Gastrocnemius medialis (tissue), 4 donors: ENCODE data around the gene LAMTOR3. TPM values are rescaled to one million over a fixed set of nuclear protein-coding genes. Genes with fewer than 3 reads are reported as not detected.

Source experiments
- ATAC-seq, 2 donors: fragments of 150-250 bp; one replicate each; pipeline ENCODE4 v1.9.1; 2016
- DNase-seq, 2 donors: peaks; one replicate each; pipeline ENCODE4 v3.0.0-alpha.2; 2019
- H3K27ac ChIP-seq, 4 donors: fragments of 200-600 bp; sonication (generic); 1 replicate in 1 of 4; 2 replicates in 3 of 4; pipeline ENCODE4 v1.5.1; 2016 to 2018; ENCODE audit warnings: mild to moderate bottlenecking in 2 of 4, moderate library complexity in 1 of 4
- H3K27me3 ChIP-seq, 3 donors: fragments of 200-600 bp; sonication (generic) in 2 of 3; 1 replicate in 1 of 3; 2 replicates in 2 of 3; pipeline versions ENCODE4 v1.5.1 to v1.6.0; 2016 to 2019; ENCODE audit warnings: mild to moderate bottlenecking in 1 of 3, moderate library complexity in 1 of 3
- H3K36me3 ChIP-seq, 2 donors: fragments of 200-600 bp; sonication (generic) in 1 of 2; one replicate each; pipeline ENCODE4 v1.5.1; 2017 to 2018
- H3K4me1 ChIP-seq, 2 donors: fragments of 200-600 bp; sonication (generic) in 1 of 2; one replicate each; pipeline ENCODE4 v1.5.1; 2016 to 2017; ENCODE audit warnings: mild to moderate bottlenecking in 2 of 2
- H3K4me3 ChIP-seq, 4 donors: fragments of 200-600 bp; sonication (generic) in 3 of 4; 1 replicate in 1 of 4; 2 replicates in 3 of 4; pipeline ENCODE4 v1.5.1; 2016 to 2019; ENCODE audit warnings: mild to moderate bottlenecking in 2 of 4
- H3K9me3 ChIP-seq, 3 donors: fragments of 200-600 bp; sonication (generic) in 2 of 3; 1 replicate in 1 of 3; 2 replicates in 2 of 3; pipeline ENCODE4 v1.5.1; 2016 to 2019
- POLR2A ChIP-seq, 2 donors: fragments of 450-650 bp; IDR thresholded peaks; one replicate each; pipeline ENCODE4 v1.6.1; 2017; ENCODE audit warnings: antibody characterized with exemption in 2 of 2, mild to moderate bottlenecking in 2 of 2, moderate library complexity in 2 of 2
- in situ Hi-C, 4 donors: fragments of 200-750 bp; cut with MboI; loops; one replicate each; pipeline versions ENCODE4 v1.15.0 to v1.8.0; 2017; ENCODE audit warnings: low sequenced_read_pairs in 4 of 4
- intact Hi-C: fragments of 100-400 bp; cut with DNase I; formaldehyde crosslinking; loops from one replicate; pipeline ENCODE4 v1.15.1; 2023; ENCODE audit warnings: low total_unique reads
- total RNA-seq, 4 donors: library from RNA; depleted of rRNA; stranded (reverse); fragments of >200 nt; gene quantifications; one replicate each; pipeline versions ENCODE4 v1.1.0 to v1.2.3, GENCODE V29; 2016
- TF ChIP-seq, protein P1 (sequence below), 5 experiments: fragments of 450-650 bp in 3 of 5; fragments of 200-600 bp in 2 of 5; sonication (generic) in 2 of 5; IDR thresholded peaks in 4 of 5; conservative IDR thresholded peaks in 1 of 5; 1 replicate in 4 of 5; 2 replicates in 1 of 5; pipeline ENCODE4 v1.5.1; 2016 to 2019; ENCODE audit warnings: antibody characterized with exemption in 5 of 5, mild to moderate bottlenecking in 3 of 5, moderate library complexity in 3 of 5

Gene LAMTOR3
- total RNA-seq, 4 donors from 2014 or later: 20.8 to 31.1 (median 28.9) TPM

DNA sequence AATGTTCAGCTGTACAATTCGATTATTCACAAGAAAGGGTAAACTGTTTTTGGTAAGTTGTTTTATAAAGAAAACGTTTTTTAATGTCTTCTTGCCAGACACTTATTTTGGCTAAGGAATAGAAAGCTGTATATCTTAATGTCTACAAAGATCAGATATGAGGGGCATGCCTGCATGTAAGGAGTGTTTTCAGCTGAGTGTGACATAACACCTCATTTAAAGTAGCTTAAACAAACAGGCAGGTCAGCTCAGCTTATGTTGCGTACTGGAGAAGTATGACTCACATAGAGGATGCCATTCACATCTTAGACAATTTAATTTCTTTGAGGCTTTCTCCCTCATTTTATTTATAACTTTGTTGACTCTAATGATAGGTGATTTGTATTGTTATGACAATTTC lies 30.4 kb downstream of the LAMTOR3 start:
- no peak for DNase-seq
- H3K9me3 ChIP-seq: no peaks in the 10 kb centered on the region
- in situ Hi-C loops (no loop called here), intact Hi-C loops (no loop called here)
- no peaks in the 10 kb centered on the region for H3K36me3 ChIP-seq
- no peak overlapping the region for H3K27ac ChIP-seq
- no peak overlapping the region for H3K4me3 ChIP-seq
- H3K4me1 ChIP-seq: peaks cover 9% of the 10 kb centered on the region in 2 donors
- no peak for ATAC-seq
- no peak for TF ChIP-seq POLR2A (IDR thresholded peaks at IDR 0.05)
- TF ChIP-seq, protein P1, sequence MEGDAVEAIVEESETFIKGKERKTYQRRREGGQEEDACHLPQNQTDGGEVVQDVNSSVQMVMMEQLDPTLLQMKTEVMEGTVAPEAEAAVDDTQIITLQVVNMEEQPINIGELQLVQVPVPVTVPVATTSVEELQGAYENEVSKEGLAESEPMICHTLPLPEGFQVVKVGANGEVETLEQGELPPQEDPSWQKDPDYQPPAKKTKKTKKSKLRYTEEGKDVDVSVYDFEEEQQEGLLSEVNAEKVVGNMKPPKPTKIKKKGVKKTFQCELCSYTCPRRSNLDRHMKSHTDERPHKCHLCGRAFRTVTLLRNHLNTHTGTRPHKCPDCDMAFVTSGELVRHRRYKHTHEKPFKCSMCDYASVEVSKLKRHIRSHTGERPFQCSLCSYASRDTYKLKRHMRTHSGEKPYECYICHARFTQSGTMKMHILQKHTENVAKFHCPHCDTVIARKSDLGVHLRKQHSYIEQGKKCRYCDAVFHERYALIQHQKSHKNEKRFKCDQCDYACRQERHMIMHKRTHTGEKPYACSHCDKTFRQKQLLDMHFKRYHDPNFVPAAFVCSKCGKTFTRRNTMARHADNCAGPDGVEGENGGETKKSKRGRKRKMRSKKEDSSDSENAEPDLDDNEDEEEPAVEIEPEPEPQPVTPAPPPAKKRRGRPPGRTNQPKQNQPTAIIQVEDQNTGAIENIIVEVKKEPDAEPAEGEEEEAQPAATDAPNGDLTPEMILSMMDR (IDR thresholded peaks at IDR 0.05 in 4 of 5, conservative IDR thresholded peaks at IDR 0.05 in 1 of 5): no peak
- H3K27me3 ChIP-seq: no peaks in the 10 kb centered on the region

DNA sequence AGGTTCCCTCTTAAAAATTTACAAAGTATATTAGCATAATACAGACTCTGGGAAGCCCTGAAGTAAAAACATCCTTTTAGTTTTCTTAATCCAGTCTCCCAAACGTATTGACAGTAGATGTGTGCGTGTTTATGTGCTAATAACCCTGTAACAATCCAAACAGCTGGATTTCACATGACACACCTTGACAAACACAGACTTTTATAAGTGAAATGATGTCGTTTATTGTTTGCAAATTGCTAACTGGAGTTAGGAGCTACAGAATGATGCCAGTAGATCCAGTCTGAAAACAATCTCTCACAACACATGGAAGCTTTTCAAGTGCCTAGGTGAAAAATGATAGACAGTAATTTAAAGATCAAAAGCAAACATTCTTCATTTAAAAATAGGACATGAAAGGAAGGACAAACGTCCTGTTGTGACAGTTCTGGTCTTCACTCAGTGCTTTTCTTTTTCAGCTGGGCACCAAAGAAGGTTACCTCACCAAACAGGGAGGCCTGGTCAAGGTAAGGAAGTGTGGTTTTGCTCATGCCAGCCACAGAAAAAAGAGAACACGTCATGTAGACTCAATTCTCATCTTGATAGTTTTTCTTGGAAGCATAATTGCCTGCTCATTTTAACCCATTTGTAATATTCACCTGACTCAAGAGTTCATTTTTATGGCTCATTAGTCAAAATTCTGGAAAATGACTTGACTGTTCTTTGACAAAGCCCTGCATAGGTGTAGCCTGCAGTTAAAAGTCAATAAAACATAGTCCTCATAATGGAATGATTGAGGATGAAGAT lies 32.9 kb downstream of the LAMTOR3 start:
- H3K27ac ChIP-seq: no peak overlapping the region
- no peak for ATAC-seq
- TF ChIP-seq POLR2A (IDR thresholded peaks at IDR 0.05): no peak
- TF ChIP-seq, protein P1 (IDR thresholded peaks at IDR 0.05 in 4 of 5, conservative IDR thresholded peaks at IDR 0.05 in 1 of 5): no peak
- in situ Hi-C loops (no loop called here), intact Hi-C loops (no loop called here)
- H3K36me3 ChIP-seq: no peaks in the 10 kb centered on the region
- no peaks in the 10 kb centered on the region for H3K27me3 ChIP-seq
- no peak overlapping the region for H3K4me3 ChIP-seq
- no peak for DNase-seq
- no peaks in the 10 kb centered on the region for H3K4me1 ChIP-seq
- no peaks in the 10 kb centered on the region for H3K9me3 ChIP-seq

DNA sequence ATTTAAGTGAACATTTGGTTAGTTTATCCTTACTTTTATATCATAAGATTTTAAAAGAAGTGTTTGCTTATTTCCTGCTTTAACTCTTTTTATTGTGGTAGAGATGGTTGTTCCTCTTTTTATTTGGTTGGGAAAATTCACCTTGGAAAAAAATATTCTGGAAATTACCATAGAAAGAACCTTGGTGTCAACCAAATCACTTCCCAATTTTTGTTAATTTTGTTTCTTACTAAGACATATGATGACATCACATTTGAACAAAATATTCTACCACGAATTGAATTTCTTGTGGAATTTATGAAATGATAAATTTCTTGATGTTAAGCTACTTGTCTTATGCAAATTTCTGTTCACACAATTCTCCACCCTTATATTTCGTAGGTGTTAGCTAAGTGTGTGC lies 33.7 kb downstream of the LAMTOR3 start:
- in situ Hi-C loops (no loop called here), intact Hi-C loops (no loop called here)
- ATAC-seq: no peak
- no peak overlapping the region for H3K27ac ChIP-seq
- no peaks in the 10 kb centered on the region for H3K27me3 ChIP-seq
- H3K36me3 ChIP-seq: no peaks in the 10 kb centered on the region
- DNase-seq: no peak
- TF ChIP-seq, protein P1 (IDR thresholded peaks at IDR 0.05 in 4 of 5, conservative IDR thresholded peaks at IDR 0.05 in 1 of 5): no peak
- TF ChIP-seq POLR2A (IDR thresholded peaks at IDR 0.05): no peak
- H3K4me1 ChIP-seq: no peaks in the 10 kb centered on the region
- no peak overlapping the region for H3K4me3 ChIP-seq
- no peaks in the 10 kb centered on the region for H3K9me3 ChIP-seq

DNA sequence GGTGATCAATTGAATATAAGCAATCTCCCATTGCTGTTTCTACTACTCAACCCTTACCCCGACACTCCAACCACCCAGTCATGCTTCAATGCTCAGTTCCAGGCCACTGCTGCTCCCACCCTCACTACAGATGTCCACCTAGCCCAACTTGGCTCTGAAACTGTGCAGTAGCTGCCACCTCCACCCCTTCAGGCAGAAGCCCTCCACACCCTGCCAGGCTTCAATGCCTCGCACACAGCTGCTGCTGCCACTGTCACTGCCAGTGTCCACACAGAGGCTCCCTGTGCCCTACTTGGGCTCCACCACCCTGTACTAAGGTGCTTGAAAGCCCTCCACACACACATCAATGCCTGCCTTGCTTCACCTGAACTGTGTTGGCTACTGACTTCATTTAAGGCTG lies 34.6 kb downstream of the LAMTOR3 start:
- Histone ChIP-seq H3K4me1 (no peaks in the 10 kb centered on the region), H3K4me3 (no peak overlapping the region), H3K36me3 (no peaks in the 10 kb centered on the region), H3K9me3 (no peaks in the 10 kb centered on the region), H3K27ac (no peak overlapping the region), H3K27me3 (no peaks in the 10 kb centered on the region)
- intact Hi-C loops: no loop called here
- in situ Hi-C loops: no loop called here
- TF ChIP-seq, protein P1 (IDR thresholded peaks at IDR 0.05 in 4 of 5, conservative IDR thresholded peaks at IDR 0.05 in 1 of 5): no peak
- DNase-seq (no peak), ATAC-seq (no peak)

DNA sequence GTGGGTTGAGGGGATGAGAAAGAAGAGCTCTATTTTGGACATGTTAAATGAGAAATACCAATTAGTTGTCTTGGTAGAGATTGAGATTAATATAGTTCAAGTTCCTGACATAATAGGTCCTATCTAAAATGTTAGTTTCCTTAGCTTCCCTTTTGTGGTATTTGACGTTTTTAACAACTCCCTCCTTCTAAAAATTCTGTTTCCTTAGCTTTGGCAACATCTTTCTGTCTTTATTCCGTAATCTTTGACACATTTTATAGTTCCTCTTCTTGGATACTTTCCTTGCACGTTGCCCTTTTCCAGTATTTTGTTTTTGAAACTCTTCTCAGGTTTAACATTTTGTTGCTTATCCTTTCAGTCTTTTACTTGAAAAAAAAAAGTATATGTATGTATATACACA lies 36.9 kb downstream of the LAMTOR3 start:
- ATAC-seq (no peak), DNase-seq (no peak)
- Histone ChIP-seq H3K27me3 (no peaks in the 10 kb centered on the region), H3K4me1 (no peaks in the 10 kb centered on the region), H3K36me3 (no peaks in the 10 kb centered on the region), H3K9me3 (no peaks in the 10 kb centered on the region), H3K27ac (no peak overlapping the region), H3K4me3 (no peak overlapping the region)
- intact Hi-C loops (no loop called here), in situ Hi-C loops (no loop called here)
- TF ChIP-seq, protein P1 (IDR thresholded peaks at IDR 0.05 in 4 of 5, conservative IDR thresholded peaks at IDR 0.05 in 1 of 5): no peak
- no peak for TF ChIP-seq POLR2A (IDR thresholded peaks at IDR 0.05)
